Mucosa of gallbladder (tissue), 1 donor: Measurements from ENCODE around the gene ATP11C. TPM values are rescaled to one million over a fixed set of nuclear protein-coding genes. Genes with fewer than 3 reads are reported as not detected.
"Not testable (repeated sequence)": the region's sequence is repeated elsewhere in the genome, so short reads cannot be mapped to it uniquely, and the experiment has no call there.

Experiments used
- DNase-seq: peaks from one replicate; pipeline ENCODE4 v3.0.0-alpha.2; 2020; ENCODE audit warnings: low spot score
- total RNA-seq: library from RNA; stranded (reverse); gene quantifications from one replicate; pipeline ENCODE4 v1.2.1, GENCODE V29; 2021
- donor health status: DM: no; HTN: no; CAD: no.

Gene ATP11C
- total RNA-seq, 1 donor from 2014 or later: 9.3 TPM

GRCh38 chrX:139924069-139924695 lies 8.7 kb downstream of the ATP11C start:
- no peak for DNase-seq

- not testable (repeated sequence) for DNase-seq
Observed at GRCh38 chrX:139921142-139921541, 11.7 kb downstream of the ATP11C start.

GRCh38 chrX:139920316-139920715 lies 12.5 kb downstream of the ATP11C start:
- DNase-seq: no peak

GRCh38 chrX:139914421-139914820 lies 18.4 kb downstream of the ATP11C start:
- DNase-seq: no peak

GRCh38 chrX:139909712-139910111 lies 23.1 kb downstream of the ATP11C start:
- no peak for DNase-seq

GRCh38 chrX:139907078-139907477 lies 25.8 kb downstream of the ATP11C start:
- DNase-seq: no peak

- DNase-seq: no peak
Observed at GRCh38 chrX:139905743-139906142, 27.1 kb downstream of the ATP11C start.

- DNase-seq: no peak
Observed at GRCh38 chrX:139905051-139905450, 27.8 kb downstream of the ATP11C start.

GRCh38 chrX:139903210-139903609 lies 29.6 kb downstream of the ATP11C start:
- DNase-seq: no peak

- DNase-seq: no peak
Observed at GRCh38 chrX:139902559-139902958, 30.3 kb downstream of the ATP11C start.

- no peak for DNase-seq
Observed at GRCh38 chrX:139898334-139898733, 34.5 kb downstream of the ATP11C start.

GRCh38 chrX:139892512-139892911 lies 40.3 kb downstream of the ATP11C start:
- DNase-seq: no peak

- DNase-seq: no peak
Observed at GRCh38 chrX:139890991-139891700, 41.7 kb downstream of the ATP11C start.

- DNase-seq: no peak
Observed at GRCh38 chrX:139889760-139890159, 43.1 kb downstream of the ATP11C start.

- DNase-seq: no peak
Observed at GRCh38 chrX:139883984-139884383, 48.9 kb downstream of the ATP11C start.

GRCh38 chrX:139882299-139882698 lies 50.6 kb downstream of the ATP11C start:
- DNase-seq: no peak

GRCh38 chrX:139881572-139881971 lies 51.3 kb downstream of the ATP11C start:
- no peak for DNase-seq

GRCh38 chrX:139881130-139881529 lies 51.7 kb downstream of the ATP11C start:
- no peak for DNase-seq

GRCh38 chrX:139877710-139878414 lies 55.0 kb downstream of the ATP11C start:
- no peak for DNase-seq

GRCh38 chrX:139875841-139876240 lies 57.0 kb downstream of the ATP11C start:
- no peak for DNase-seq

- DNase-seq: no peak
Observed at GRCh38 chrX:139869796-139870195, 63.1 kb downstream of the ATP11C start.

- no peak for DNase-seq
Observed at GRCh38 chrX:139864640-139865039, 68.2 kb downstream of the ATP11C start.

GRCh38 chrX:139862208-139862607 lies 70.6 kb downstream of the ATP11C start:
- DNase-seq: no peak
